Mesenchymal stem cell (in vitro differentiated cells and primary cell): ENCODE results near the gene TMPRSS2.

Source experiments
- DNase-seq: peaks from one replicate; pipeline ENCODE4 v3.0.0-alpha.2; 2013
- H2AFZ ChIP-seq: one replicate; pipeline ENCODE4 v1.6.1; 2013; ENCODE audit warnings: low read depth, mild to moderate bottlenecking, control low read depth, inconsistent platforms, low read length, moderate library complexity
- H2AK5ac ChIP-seq: 2 replicates; pipeline ENCODE4 v1.6.1; 2013; ENCODE audit warnings: low read length, moderate library complexity, mild to moderate bottlenecking, inconsistent platforms; ENCODE audit not compliant: severe bottlenecking
- H2BK120ac ChIP-seq: one replicate; pipeline ENCODE4 v1.6.1; 2013; ENCODE audit warnings: low read depth, mild to moderate bottlenecking, inconsistent platforms, low read length, moderate library complexity
- H2BK12ac ChIP-seq, 2 experiments: one replicate each; pipeline ENCODE4 v1.6.1; 2013; ENCODE audit warnings: inconsistent platforms in 2 of 2, low read length in 2 of 2, mild to moderate bottlenecking in 2 of 2, moderate library complexity in 2 of 2, control low read depth in 1 of 2
- H2BK15ac ChIP-seq: one replicate; pipeline ENCODE4 v1.6.1; 2013; ENCODE audit warnings: mild to moderate bottlenecking, low read depth, inconsistent platforms; ENCODE audit not compliant: poor library complexity, severe bottlenecking
- H2BK5ac ChIP-seq: 2 replicates; pipeline ENCODE4 v1.6.1; 2013; ENCODE audit warnings: low read depth, mild to moderate bottlenecking, low read length, control low read depth, inconsistent platforms; ENCODE audit not compliant: poor library complexity, severe bottlenecking
- H3K14ac ChIP-seq, 2 experiments: one replicate each; pipeline ENCODE4 v1.6.1; 2013; ENCODE audit warnings: inconsistent platforms in 2 of 2, low read length in 2 of 2, control low read depth in 1 of 2, mild to moderate bottlenecking in 1 of 2, moderate library complexity in 1 of 2
- H3K18ac ChIP-seq, 2 experiments: one replicate each; pipeline ENCODE4 v1.6.1; 2013; ENCODE audit warnings: inconsistent platforms in 2 of 2, low read length in 2 of 2, control low read depth in 1 of 2, low read depth in 1 of 2, mild to moderate bottlenecking in 1 of 2
- H3K23ac ChIP-seq, 2 experiments: one replicate each; pipeline ENCODE4 v1.6.1; 2013; ENCODE audit warnings: inconsistent platforms in 2 of 2, low read length in 2 of 2, mild to moderate bottlenecking in 2 of 2, moderate library complexity in 2 of 2, control low read depth in 1 of 2
- H3K27ac ChIP-seq: 2 replicates; pipeline ENCODE4 v1.5.1; 2013; ENCODE audit warnings: mild to moderate bottlenecking, moderate library complexity, low read length, control low read depth, inconsistent platforms; ENCODE audit not compliant: poor library complexity, severe bottlenecking
- H3K27me3 ChIP-seq, 2 experiments: 2 replicates each; pipeline versions ENCODE4 v1.6.1 to v1.7.0; 2013; ENCODE audit warnings: low read length in 2 of 2, mild to moderate bottlenecking in 2 of 2, moderate library complexity in 2 of 2, control low read depth in 1 of 2, inconsistent platforms in 1 of 2; ENCODE audit not compliant: control insufficient read depth in 1 of 2, insufficient read depth in 1 of 2
- H3K36me3 ChIP-seq, 2 experiments: 2 replicates each; pipeline versions ENCODE4 v1.6.1 to v1.7.0; 2013; ENCODE audit warnings: low read length in 2 of 2, control low read depth in 1 of 2, inconsistent platforms in 1 of 2, low read depth in 1 of 2, mild to moderate bottlenecking in 1 of 2; ENCODE audit not compliant: insufficient read depth in 2 of 2, control insufficient read depth in 1 of 2
- H3K4ac ChIP-seq, 2 experiments: one replicate each; pipeline ENCODE4 v1.6.1; 2013; ENCODE audit warnings: inconsistent platforms in 2 of 2, low read length in 2 of 2, mild to moderate bottlenecking in 2 of 2, moderate library complexity in 2 of 2, control low read depth in 1 of 2, low read depth in 1 of 2
- H3K4me1 ChIP-seq: 2 replicates; pipeline ENCODE4 v1.6.1; 2013; ENCODE audit warnings: low read depth, low read length, control low read depth; ENCODE audit not compliant: control insufficient read depth, insufficient read depth
- H3K4me2 ChIP-seq: 2 replicates; pipeline ENCODE4 v1.6.1; 2013; ENCODE audit warnings: low read length, mild to moderate bottlenecking, inconsistent platforms; ENCODE audit not compliant: poor library complexity, severe bottlenecking
- H3K4me3 ChIP-seq, 2 experiments: 2 replicates each; pipeline versions ENCODE4 v1.5.1 to v1.7.0; 2013; ENCODE audit warnings: low read length in 2 of 2, mild to moderate bottlenecking in 2 of 2, control low read depth in 1 of 2, low read depth in 1 of 2; ENCODE audit not compliant: insufficient read depth in 1 of 2
- H3K79me1 ChIP-seq: replicated peaks from 2 replicates; pipeline ENCODE4 v1.6.1; 2013; ENCODE audit warnings: mild to moderate bottlenecking, control low read depth, low read length, inconsistent platforms; ENCODE audit not compliant: poor library complexity, severe bottlenecking
- H3K9ac ChIP-seq: 2 replicates; pipeline ENCODE4 v1.7.0; 2013; ENCODE audit warnings: mild to moderate bottlenecking, low read length, moderate library complexity
- H3K9me3 ChIP-seq: 2 replicates; pipeline ENCODE4 v1.7.0; 2013; ENCODE audit warnings: mild to moderate bottlenecking, low read length; ENCODE audit not compliant: control insufficient read depth
- H4K8ac ChIP-seq: one replicate; pipeline ENCODE4 v1.6.1; 2013; ENCODE audit warnings: inconsistent platforms, mild to moderate bottlenecking, low read length, moderate library complexity
- H4K91ac ChIP-seq: one replicate; pipeline ENCODE4 v1.6.1; 2013; ENCODE audit warnings: mild to moderate bottlenecking, low read length, inconsistent platforms
- whole genome bisulfite sequencing: methylation state at CpG from one replicate; pipeline ENCODE4 v1.1.7; 2013; ENCODE audit warnings: mixed read lengths; 5-methylcytosine and 5-hydroxymethylcytosine counted together

The TMPRSS2 gene

GRCh38 chr21:41444703-41445464, 63.1 kb downstream of the TMPRSS2 start:
- Histone ChIP-seq H3K14ac (no peak overlapping the region), H2AK5ac (no peak overlapping the region), H4K91ac (no peak overlapping the region), H3K4me1 (no peaks in the 10 kb centered on the region), H3K23ac (no peak overlapping the region), H3K9me3 (no peaks in the 10 kb centered on the region), H3K27ac (no peak overlapping the region), H3K18ac (no peak overlapping the region), H2BK15ac (no peak overlapping the region), H2BK12ac (no peak overlapping the region), H3K36me3 (peaks cover 0 to 90% of the 10 kb centered on the region in 2 experiments), H3K27me3 (no peaks in the 10 kb centered on the region), H3K4ac (no peak overlapping the region), H4K8ac (no peak overlapping the region), H2BK5ac (no peak overlapping the region), H3K4me2 (no peak overlapping the region), H3K79me1 (no peaks in the 10 kb centered on the region), H3K9ac (no peak overlapping the region), H3K4me3 (no peak overlapping the region), H2BK120ac (no peak overlapping the region), H2AFZ (no peak overlapping the region)
- 85% methylated on average over 13 of the region's 13 CpGs for WGBS
- DNase-seq: no peak

- Histone ChIP-seq H3K4me3 (no peak overlapping the region), H3K36me3 (peaks cover 0 to 93% of the 10 kb centered on the region in 2 experiments), H2BK5ac (no peak overlapping the region), H3K4me2 (no peak overlapping the region), H2BK15ac (no peak overlapping the region), H3K27ac (no peak overlapping the region), H3K9ac (no peak overlapping the region), H2AK5ac (no peak overlapping the region), H2BK12ac (no peak overlapping the region), H4K8ac (no peak overlapping the region), H3K27me3 (no peaks in the 10 kb centered on the region), H3K79me1 (no peaks in the 10 kb centered on the region), H3K4ac (no peak overlapping the region), H3K9me3 (no peaks in the 10 kb centered on the region), H3K4me1 (no peaks in the 10 kb centered on the region), H2BK120ac (no peak overlapping the region), H3K23ac (no peak overlapping the region), H4K91ac (no peak overlapping the region), H2AFZ (no peak overlapping the region), H3K14ac (no peak overlapping the region), H3K18ac (no peak overlapping the region)
- no peak for DNase-seq
- 86% methylated on average over 5 of the region's 7 CpGs for WGBS
Observed at GRCh38 chr21:41443562-41443961, 64.4 kb downstream of the TMPRSS2 start.

GRCh38 chr21:41442481-41443186, 65.3 kb downstream of the TMPRSS2 start:
- H2BK5ac ChIP-seq: no peak overlapping the region
- no peak overlapping the region for H3K18ac ChIP-seq
- no peaks in the 10 kb centered on the region for H3K4me1 ChIP-seq
- no peak overlapping the region for H3K9ac ChIP-seq
- H3K4me2 ChIP-seq: no peak overlapping the region
- no peaks in the 10 kb centered on the region for H3K27me3 ChIP-seq
- no peak overlapping the region for H3K4ac ChIP-seq
- no peak overlapping the region for H2AFZ ChIP-seq
- no peak overlapping the region for H2BK120ac ChIP-seq
- H3K36me3 ChIP-seq: peaks cover 0 to 95% of the 10 kb centered on the region in 2 experiments
- no peak for DNase-seq
- H4K8ac ChIP-seq: no peak overlapping the region
- H3K23ac ChIP-seq: no peak overlapping the region
- H2BK12ac ChIP-seq: no peak overlapping the region
- H3K27ac ChIP-seq: no peak overlapping the region
- H3K14ac ChIP-seq: no peak overlapping the region
- no peak overlapping the region for H2AK5ac ChIP-seq
- no peaks in the 10 kb centered on the region for H3K79me1 ChIP-seq
- 77% methylated on average over 2 of the region's 2 CpGs for WGBS
- H2BK15ac ChIP-seq: no peak overlapping the region
- no peaks in the 10 kb centered on the region for H3K9me3 ChIP-seq
- no peak overlapping the region for H3K4me3 ChIP-seq
- no peak overlapping the region for H4K91ac ChIP-seq

GRCh38 chr21:41441546-41441945, 66.4 kb downstream of the TMPRSS2 start:
- Histone ChIP-seq H3K18ac (no peak overlapping the region), H4K91ac (no peak overlapping the region), H2BK12ac (no peak overlapping the region), H3K14ac (no peak overlapping the region), H2AK5ac (no peak overlapping the region), H3K79me1 (no peaks in the 10 kb centered on the region), H3K4me1 (no peaks in the 10 kb centered on the region), H3K4ac (no peak overlapping the region), H2AFZ (no peak overlapping the region), H3K9ac (no peak overlapping the region), H3K9me3 (no peaks in the 10 kb centered on the region), H4K8ac (no peak overlapping the region), H3K36me3 (peaks cover 0 to 95% of the 10 kb centered on the region in 2 experiments), H3K27me3 (no peaks in the 10 kb centered on the region), H2BK15ac (no peak overlapping the region), H3K4me2 (no peak overlapping the region), H3K4me3 (no peak overlapping the region), H3K23ac (no peak overlapping the region), H2BK5ac (no peak overlapping the region), H2BK120ac (no peak overlapping the region), H3K27ac (no peak overlapping the region)
- 96% methylated on average over 14 of the region's 14 CpGs for WGBS
- DNase-seq: no peak
